Loucy (cell line): ENCODE results near the gene FANCE.

Source experiments
- CTCF ChIP-seq: fragments of 200-600 bp; sonication (generic); conservative IDR thresholded peaks from 2 replicates; pipeline ENCODE4 v1.5.1; 2014; ENCODE audit warnings: mild to moderate bottlenecking, antibody characterized with exemption, low read length
- EZH2phosphoT487 ChIP-seq: fragments of 200-600 bp; IDR thresholded peaks from 2 replicates; pipeline ENCODE4 v1.6.1; 2018; ENCODE audit warnings: antibody characterized with exemption, mild to moderate bottlenecking, moderate library complexity, borderline replicate concordance

- TF ChIP-seq CTCF (no peak), EZH2phosphoT487 (no peak)
Measured at GRCh38 chr6:35442693-35443092, 9.4 kb upstream of the FANCE start.
